Liver (tissue), 3 donors: ENCODE measurements around the gene OR11L1.

Source experiments
- FOXA1 ChIP-seq: IDR thresholded peaks from 2 replicates; pipeline ENCODE4 v1.6.1; 2016; ENCODE audit warnings: antibody characterized with exemption
- GABPA ChIP-seq, 2 donors: IDR thresholded peaks in 1 of 2; conservative IDR thresholded peaks in 1 of 2; 2 replicates each; pipeline ENCODE4 v1.6.1; 2016; ENCODE audit warnings: antibody characterized with exemption in 2 of 2, mild to moderate bottlenecking in 1 of 2, moderate library complexity in 1 of 2
- HNF4G ChIP-seq: IDR thresholded peaks from 2 replicates; pipeline ENCODE4 v1.6.1; 2016; ENCODE audit warnings: antibody characterized with exemption
- JUND ChIP-seq, 2 donors: IDR thresholded peaks; 2 replicates each; pipeline ENCODE4 v1.6.1; 2016; ENCODE audit warnings: antibody characterized with exemption in 2 of 2
- RAD21 ChIP-seq, 2 donors: IDR thresholded peaks; 2 replicates each; pipeline ENCODE4 v1.6.1; 2016; ENCODE audit warnings: antibody characterized with exemption in 2 of 2, mild to moderate bottlenecking in 2 of 2
- RXRA ChIP-seq, 2 donors: IDR thresholded peaks; 2 replicates each; pipeline ENCODE4 v1.6.1; 2017 to 2018; ENCODE audit warnings: antibody characterized with exemption in 2 of 2, mild to moderate bottlenecking in 1 of 2
- TAF1 ChIP-seq: conservative IDR thresholded peaks from 2 replicates; pipeline ENCODE4 v1.6.1; 2016; ENCODE audit warnings: antibody characterized with exemption, mild to moderate bottlenecking
- YY1 ChIP-seq: IDR thresholded peaks from 2 replicates; pipeline ENCODE4 v1.6.1; 2016; ENCODE audit warnings: antibody characterized with exemption, mild to moderate bottlenecking
- TF ChIP-seq, protein P1 (sequence below): fragments of 150-350 bp; IDR thresholded peaks from 2 replicates; pipeline ENCODE4 v1.5.1; 2017; ENCODE audit warnings: improper control_type of control experiment, low read depth, low read length; ENCODE audit not compliant: missing input control
- TF ChIP-seq, protein P2 (sequence below): IDR thresholded peaks from 2 replicates; pipeline ENCODE4 v1.6.1; 2016; ENCODE audit warnings: antibody characterized with exemption
- donor health status: healthy.
- donor health status: healthy.

DNA sequence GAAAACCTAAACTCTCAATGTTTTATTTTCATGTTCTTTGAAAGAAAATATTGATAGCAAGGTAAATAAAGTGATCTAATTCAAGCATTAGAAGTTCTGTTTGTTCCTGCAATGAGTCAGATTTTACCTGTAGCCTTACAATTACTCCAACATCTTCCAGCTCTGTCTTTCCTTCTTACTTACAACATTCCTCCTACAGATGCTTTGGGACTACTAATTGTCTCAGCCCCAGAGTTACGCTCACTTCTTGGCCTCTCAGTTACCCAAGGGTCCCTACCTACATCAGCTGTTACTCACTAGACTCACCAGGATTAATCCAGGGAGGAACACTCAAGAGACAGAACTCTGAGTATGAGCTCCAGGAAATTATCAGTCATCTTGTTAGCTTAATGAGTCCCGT lies 44.2 kb downstream of the OR11L1 start:
- TF ChIP-seq, protein P1, sequence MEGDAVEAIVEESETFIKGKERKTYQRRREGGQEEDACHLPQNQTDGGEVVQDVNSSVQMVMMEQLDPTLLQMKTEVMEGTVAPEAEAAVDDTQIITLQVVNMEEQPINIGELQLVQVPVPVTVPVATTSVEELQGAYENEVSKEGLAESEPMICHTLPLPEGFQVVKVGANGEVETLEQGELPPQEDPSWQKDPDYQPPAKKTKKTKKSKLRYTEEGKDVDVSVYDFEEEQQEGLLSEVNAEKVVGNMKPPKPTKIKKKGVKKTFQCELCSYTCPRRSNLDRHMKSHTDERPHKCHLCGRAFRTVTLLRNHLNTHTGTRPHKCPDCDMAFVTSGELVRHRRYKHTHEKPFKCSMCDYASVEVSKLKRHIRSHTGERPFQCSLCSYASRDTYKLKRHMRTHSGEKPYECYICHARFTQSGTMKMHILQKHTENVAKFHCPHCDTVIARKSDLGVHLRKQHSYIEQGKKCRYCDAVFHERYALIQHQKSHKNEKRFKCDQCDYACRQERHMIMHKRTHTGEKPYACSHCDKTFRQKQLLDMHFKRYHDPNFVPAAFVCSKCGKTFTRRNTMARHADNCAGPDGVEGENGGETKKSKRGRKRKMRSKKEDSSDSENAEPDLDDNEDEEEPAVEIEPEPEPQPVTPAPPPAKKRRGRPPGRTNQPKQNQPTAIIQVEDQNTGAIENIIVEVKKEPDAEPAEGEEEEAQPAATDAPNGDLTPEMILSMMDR = no peak
- TF ChIP-seq TAF1 (no peak), GABPA (IDR thresholded peaks at IDR 0.05 in 1 of 2, conservative IDR thresholded peaks at IDR 0.05 in 1 of 2) (no peak), RXRA (IDR thresholded peaks at IDR 0.05) (no peak), RAD21 (IDR thresholded peaks at IDR 0.05) (no peak), HNF4G (no peak), YY1 (no peak), FOXA1 (no peak), JUND (IDR thresholded peaks at IDR 0.05) (no peak)
- TF ChIP-seq, protein P2, sequence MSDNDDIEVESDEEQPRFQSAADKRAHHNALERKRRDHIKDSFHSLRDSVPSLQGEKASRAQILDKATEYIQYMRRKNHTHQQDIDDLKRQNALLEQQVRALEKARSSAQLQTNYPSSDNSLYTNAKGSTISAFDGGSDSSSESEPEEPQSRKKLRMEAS = no peak
